H9 (cell line): ENCODE data around the gene C13orf46. TPM values are rescaled to one million over a fixed set of nuclear protein-coding genes. Genes with fewer than 3 reads are reported as not detected.

Experiments used
- DNase-seq: peaks from one replicate; pipeline ENCODE4 v3.0.0-alpha.2; 2017
- H2AFZ ChIP-seq: one replicate; pipeline ENCODE4 v1.6.1; 2013; ENCODE audit warnings: mild to moderate bottlenecking, low read length, control low read depth, moderate library complexity
- H2AK5ac ChIP-seq: 2 replicates; pipeline ENCODE4 v1.6.1; 2013; ENCODE audit warnings: low read length, control low read depth, mixed read lengths; ENCODE audit not compliant: insufficient read length
- H2BK120ac ChIP-seq: one replicate; pipeline ENCODE4 v1.6.1; 2013; ENCODE audit warnings: low read depth, mild to moderate bottlenecking, low read length, control low read depth, inconsistent platforms; ENCODE audit not compliant: poor library complexity, severe bottlenecking
- H2BK12ac ChIP-seq: 2 replicates; pipeline ENCODE4 v1.6.1; 2013; ENCODE audit warnings: low read length, control low read depth, mixed read lengths, low read depth; ENCODE audit not compliant: insufficient read length
- H2BK15ac ChIP-seq: 2 replicates; pipeline ENCODE4 v1.6.1; 2013; ENCODE audit warnings: low read depth, low read length, control low read depth
- H2BK20ac ChIP-seq: one replicate; pipeline ENCODE4 v1.6.1; 2013; ENCODE audit warnings: low read depth, mild to moderate bottlenecking, low read length, control low read depth, inconsistent platforms; ENCODE audit not compliant: poor library complexity, severe bottlenecking
- H2BK5ac ChIP-seq: 2 replicates; pipeline ENCODE4 v1.6.1; 2013; ENCODE audit warnings: low read length, control low read depth, mixed read lengths; ENCODE audit not compliant: insufficient read length
- H3K14ac ChIP-seq: 2 replicates; pipeline ENCODE4 v1.6.1; 2013; ENCODE audit warnings: low read length, control low read depth; ENCODE audit not compliant: insufficient read depth
- H3K18ac ChIP-seq: 2 replicates; pipeline ENCODE4 v1.6.1; 2013; ENCODE audit warnings: low read depth, mild to moderate bottlenecking, mixed read lengths, low read length, control low read depth; ENCODE audit not compliant: insufficient read length
- H3K23ac ChIP-seq: 2 replicates; pipeline ENCODE4 v1.6.1; 2013; ENCODE audit warnings: low read length, control low read depth, mixed read lengths, low read depth; ENCODE audit not compliant: insufficient read length
- H3K23me2 ChIP-seq: 2 replicates; pipeline ENCODE4 v1.6.1; 2013; ENCODE audit warnings: low read depth, mild to moderate bottlenecking, mixed read lengths, low read length, control low read depth; ENCODE audit not compliant: insufficient read length, poor library complexity, severe bottlenecking
- H3K27ac ChIP-seq: 2 replicates; pipeline ENCODE4 v1.5.1; 2013; ENCODE audit warnings: low read length, control low read depth, mixed read lengths, low read depth; ENCODE audit not compliant: insufficient read length
- H3K27me3 ChIP-seq: 2 replicates; pipeline ENCODE4 v1.6.1; 2013; ENCODE audit warnings: low read length, control low read depth, inconsistent platforms; ENCODE audit not compliant: insufficient read depth
- H3K4ac ChIP-seq: 2 replicates; pipeline ENCODE4 v1.6.1; 2013; ENCODE audit warnings: low read depth, mild to moderate bottlenecking, control low read depth, inconsistent platforms, low read length, moderate library complexity
- H3K4me1 ChIP-seq: 2 replicates; pipeline ENCODE4 v1.6.1; 2013; ENCODE audit warnings: low read length, control low read depth, inconsistent platforms; ENCODE audit not compliant: insufficient read depth
- H3K4me2 ChIP-seq: 2 replicates; pipeline ENCODE4 v1.6.1; 2013; ENCODE audit warnings: low read length, control low read depth, mixed read lengths; ENCODE audit not compliant: insufficient read length, insufficient read depth
- H3K56ac ChIP-seq: 2 replicates; pipeline ENCODE4 v1.6.1; 2013; ENCODE audit warnings: low read depth, mild to moderate bottlenecking, mixed read lengths, low read length, control low read depth; ENCODE audit not compliant: insufficient read length
- H3K79me1 ChIP-seq: 2 replicates; pipeline ENCODE4 v1.6.1; 2013; ENCODE audit warnings: low read depth, mild to moderate bottlenecking, moderate library complexity, low read length, control low read depth, inconsistent platforms; ENCODE audit not compliant: insufficient read depth, poor library complexity, severe bottlenecking
- H3K79me2 ChIP-seq: 2 replicates; pipeline ENCODE4 v1.6.1; 2013; ENCODE audit warnings: low read length, control low read depth, inconsistent platforms; ENCODE audit not compliant: insufficient read depth
- H3K9ac ChIP-seq: 2 replicates; pipeline ENCODE4 v1.6.1; 2013; ENCODE audit warnings: low read length, control low read depth, mixed read lengths; ENCODE audit not compliant: insufficient read length; ENCODE audit errors: extremely low read depth
- H3K9me3 ChIP-seq: one replicate; pipeline ENCODE4 v1.6.1; 2013; ENCODE audit warnings: low read depth, low read length, inconsistent platforms; ENCODE audit not compliant: control insufficient read depth
- H3T11ph ChIP-seq: one replicate; pipeline ENCODE4 v1.6.1; 2013; ENCODE audit warnings: mild to moderate bottlenecking, low read length, control low read depth, inconsistent platforms
- H4K20me1 ChIP-seq: one replicate; pipeline ENCODE4 v1.6.1; 2013; ENCODE audit not compliant: control insufficient read depth, insufficient read length, insufficient read depth
- H4K5ac ChIP-seq: 2 replicates; pipeline ENCODE4 v1.6.1; 2013; ENCODE audit warnings: low read depth, mild to moderate bottlenecking, mixed read lengths, low read length, control low read depth; ENCODE audit not compliant: insufficient read length
- H4K8ac ChIP-seq: replicated peaks from 2 replicates; pipeline ENCODE4 v1.6.1; 2013; ENCODE audit warnings: low read length, control low read depth, mixed read lengths, low read depth; ENCODE audit not compliant: insufficient read length
- H4K91ac ChIP-seq: 2 replicates; pipeline ENCODE4 v1.6.1; 2013; ENCODE audit warnings: low read depth, mild to moderate bottlenecking, moderate library complexity, mixed read lengths, low read length, control low read depth; ENCODE audit not compliant: insufficient read length
- H3K27ac Mint-ChIP-seq, 3 experiments: 2 replicates in 2 of 3; 3 replicates in 1 of 3; pipeline ENCODE4 v1.8.0; 2020 to 2021; ENCODE audit warnings: mixed read lengths in 3 of 3, mild to moderate bottlenecking in 1 of 3, moderate library complexity in 1 of 3
- H3K27me3 Mint-ChIP-seq: 2 replicates; pipeline ENCODE4 v1.8.0; 2021; ENCODE audit warnings: low read depth, mild to moderate bottlenecking, moderate library complexity, mixed read lengths
- H3K36me3 Mint-ChIP-seq, 3 experiments: 2 replicates in 2 of 3; 3 replicates in 1 of 3; pipeline ENCODE4 v1.8.0; 2020 to 2021; ENCODE audit warnings: low read depth in 3 of 3, mixed read lengths in 3 of 3; ENCODE audit not compliant: insufficient read depth in 1 of 3
- H3K4me1 Mint-ChIP-seq, 2 experiments: 2 replicates each; pipeline ENCODE4 v1.8.0; 2020; ENCODE audit warnings: mixed read lengths in 2 of 2
- H3K4me3 Mint-ChIP-seq, 2 experiments: 2 replicates in 1 of 2; 3 replicates in 1 of 2; pipeline ENCODE4 v1.8.0; 2020 to 2021; ENCODE audit warnings: mild to moderate bottlenecking in 2 of 2, mixed read lengths in 2 of 2, moderate library complexity in 1 of 2
- H3K9me3 Mint-ChIP-seq, 2 experiments: 2 replicates in 1 of 2; 3 replicates in 1 of 2; pipeline ENCODE4 v1.8.0; 2020; ENCODE audit warnings: mild to moderate bottlenecking in 2 of 2, mixed read lengths in 2 of 2, moderate library complexity in 1 of 2
- WGBS: extraction: QIAGEN DNeasy Blood & Tissue Kit; methylation state at CpG from one replicate; pipeline ENCODE4 v1.1.7; 2013; ENCODE audit warnings: missing lambda C conversion rate, low lambda C conversion rate, mixed read lengths; ENCODE audit not compliant: insufficient read length; ENCODE audit errors: extremely low coverage; 5-methylcytosine and 5-hydroxymethylcytosine counted together
- total RNA-seq: library from RNA; stranded (reverse); gene quantifications from 2 replicates; pipeline ENCODE4 v1.2.1, GENCODE V29; 2021
- TF ChIP-seq, protein P1 (sequence below): fragments of 200-600 bp; sonication (generic); conservative IDR thresholded peaks from 3 replicates; pipeline ENCODE4 v1.8.0; 2021; ENCODE audit warnings: antibody characterized with exemption, mild to moderate bottlenecking

C13orf46 gene
- total RNA-seq, 1 experiment from 2014 or later: 0.55 TPM

DNA sequence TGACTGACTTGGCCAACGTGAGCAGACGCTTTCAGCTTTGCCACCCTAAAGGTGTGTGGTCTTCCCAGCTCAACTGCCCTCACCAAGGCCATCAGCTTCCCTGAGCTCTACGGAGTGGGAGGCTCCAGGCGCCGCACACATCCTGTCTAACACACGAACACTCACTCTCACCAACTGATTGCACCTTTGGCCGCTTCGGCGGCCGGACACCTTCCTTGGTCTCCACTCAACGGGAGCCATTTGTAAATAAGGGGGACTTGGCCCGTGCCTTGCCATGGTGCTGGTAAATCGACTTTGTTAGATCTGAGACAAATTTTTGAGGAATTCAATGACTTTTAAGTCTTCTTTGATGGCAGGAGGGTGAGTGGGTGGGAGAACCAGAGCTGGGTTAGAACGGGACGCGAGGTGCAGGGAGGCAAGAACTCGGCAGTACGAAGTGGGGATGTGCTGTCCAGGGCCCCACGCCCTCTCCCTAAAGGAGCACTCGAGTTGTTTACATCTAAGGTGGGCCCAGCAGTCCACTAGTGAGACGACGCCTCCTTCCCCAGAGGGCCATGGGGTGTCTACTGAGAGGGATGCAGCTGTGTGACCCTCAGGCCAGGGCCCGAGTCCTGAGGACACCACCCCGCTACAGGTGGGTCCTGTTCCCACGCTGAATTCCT is 4.4 kb downstream of the C13orf46 start:
- Histone ChIP-seq H4K20me1 (no peaks in the 10 kb centered on the region), H3K79me1 (no peaks in the 10 kb centered on the region), H3T11ph (no peak overlapping the region), H4K91ac (no peak overlapping the region), H3K4me1 (no peaks in the 10 kb centered on the region), H2BK12ac (no peak overlapping the region), H3K9me3 (peaks cover 7% of the 10 kb centered on the region), H3K18ac (no peak overlapping the region), H2AK5ac (no peak overlapping the region), H3K4ac (no peak overlapping the region), H3K27me3 (no peaks in the 10 kb centered on the region), H3K4me2 (no peak overlapping the region), H4K5ac (no peak overlapping the region), H3K14ac (no peak overlapping the region; the same call in 1 of the 2 replicates), H3K27ac (no peak overlapping the region), H2BK20ac (no peak overlapping the region), H3K23me2 (no peaks in the 10 kb centered on the region), H4K8ac (no peak overlapping the region), H3K79me2 (no peaks in the 10 kb centered on the region), H2BK15ac (no peak overlapping the region), H3K56ac (no peak overlapping the region), H2BK5ac (no peak overlapping the region), H3K23ac (no peak overlapping the region), H3K9ac (no peak overlapping the region), H2AFZ (no peak overlapping the region), H2BK120ac (no peak overlapping the region)
- peaks cover 0 to 4% of the 10 kb centered on the region in 2 experiments; a peak in 1 of 4 replicates for H3K4me1 Mint-ChIP-seq
- H3K27me3 Mint-ChIP-seq: no peaks in the 10 kb centered on the region; the same call in 1 of the 2 replicates
- WGBS: no CpG with 5 or more reads among the region's 25 CpGs
- no peak overlapping the region for H3K4me3 Mint-ChIP-seq
- no peaks in the 10 kb centered on the region; a peak in 1 of 5 replicates for H3K9me3 Mint-ChIP-seq
- no peaks in the 10 kb centered on the region for H3K36me3 Mint-ChIP-seq
- no peak overlapping the region for H3K27ac Mint-ChIP-seq
- TF ChIP-seq, protein P1, sequence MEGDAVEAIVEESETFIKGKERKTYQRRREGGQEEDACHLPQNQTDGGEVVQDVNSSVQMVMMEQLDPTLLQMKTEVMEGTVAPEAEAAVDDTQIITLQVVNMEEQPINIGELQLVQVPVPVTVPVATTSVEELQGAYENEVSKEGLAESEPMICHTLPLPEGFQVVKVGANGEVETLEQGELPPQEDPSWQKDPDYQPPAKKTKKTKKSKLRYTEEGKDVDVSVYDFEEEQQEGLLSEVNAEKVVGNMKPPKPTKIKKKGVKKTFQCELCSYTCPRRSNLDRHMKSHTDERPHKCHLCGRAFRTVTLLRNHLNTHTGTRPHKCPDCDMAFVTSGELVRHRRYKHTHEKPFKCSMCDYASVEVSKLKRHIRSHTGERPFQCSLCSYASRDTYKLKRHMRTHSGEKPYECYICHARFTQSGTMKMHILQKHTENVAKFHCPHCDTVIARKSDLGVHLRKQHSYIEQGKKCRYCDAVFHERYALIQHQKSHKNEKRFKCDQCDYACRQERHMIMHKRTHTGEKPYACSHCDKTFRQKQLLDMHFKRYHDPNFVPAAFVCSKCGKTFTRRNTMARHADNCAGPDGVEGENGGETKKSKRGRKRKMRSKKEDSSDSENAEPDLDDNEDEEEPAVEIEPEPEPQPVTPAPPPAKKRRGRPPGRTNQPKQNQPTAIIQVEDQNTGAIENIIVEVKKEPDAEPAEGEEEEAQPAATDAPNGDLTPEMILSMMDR: no peak
- no peak for DNase-seq
